ENCODE data around the gene CYP2F1. TPM values are rescaled to one million over a fixed set of nuclear protein-coding genes. Genes with fewer than 3 reads are reported as not detected.
A peak's percentile ranks its signal among the peaks of the same experiment; 100 is the strongest.

Gene CYP2F1
- total RNA-seq, 4 donors from 2014 or later: not detected

DNA sequence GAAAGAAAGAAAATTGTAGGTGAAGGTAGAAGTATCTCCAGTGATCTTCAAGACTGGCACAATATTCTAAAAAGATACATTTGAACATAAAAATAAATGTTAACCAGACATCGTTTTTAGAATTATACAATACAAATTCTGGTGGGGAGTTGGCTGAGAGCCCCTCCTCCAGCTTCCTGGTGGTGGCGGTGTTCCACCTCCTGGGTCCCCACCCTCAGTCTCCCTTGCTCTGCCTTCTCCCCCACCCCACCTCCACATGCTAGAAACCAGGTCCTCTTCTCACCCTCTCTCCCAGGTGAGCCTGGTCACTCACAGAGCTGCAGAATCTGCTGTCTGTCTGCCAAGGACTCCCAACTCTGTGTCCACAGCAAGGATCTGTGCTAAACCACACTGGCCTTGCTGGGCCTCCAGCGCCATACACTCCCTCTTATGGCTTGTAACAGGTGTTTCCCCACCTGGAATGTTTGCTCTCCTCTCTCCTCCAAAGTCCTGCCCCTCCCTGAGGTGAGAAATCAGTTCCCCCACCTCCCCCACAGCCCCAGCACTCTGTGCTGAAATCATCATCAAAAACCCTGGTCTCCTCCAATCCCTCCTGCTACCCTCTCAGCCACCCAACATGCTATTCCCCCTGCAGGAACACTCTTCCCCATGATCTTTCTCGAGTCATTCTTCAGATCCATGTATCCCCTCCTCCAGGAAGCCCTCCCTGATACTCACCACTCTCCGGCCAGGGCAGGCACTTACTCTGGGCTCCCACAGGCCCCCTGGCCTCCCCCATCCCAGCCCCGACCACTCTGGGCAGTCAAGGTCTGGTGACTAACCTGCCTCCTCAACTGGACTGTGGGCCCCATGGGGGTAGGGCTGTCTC is 58.3 kb downstream of the CYP2F1 start:
- TF ChIP-seq POLR2A (IDR thresholded peaks at IDR 0.05) (no peak), CTCF (IDR thresholded peaks at IDR 0.05) (no peak), EP300 (IDR thresholded peaks at IDR 0.05) (no peak)
- Histone ChIP-seq H3K27me3 (no peaks in the 10 kb centered on the region), H3K36me3 (no peaks in the 10 kb centered on the region), H3K27ac (no peak overlapping the region), H3K4me3 (no peak overlapping the region), H3K9me3 (no peaks in the 10 kb centered on the region), H3K4me1 (peaks cover 0 to 10% (median 7%) of the 10 kb centered on the region in 4 donors)
- WGBS, 2 donors: 68 to 69% methylated on average over 6 of the region's 6 CpGs
- DNase-seq (ENCODE audit: low spot score in 2 of 2): no peak

- no peak for DNase-seq (ENCODE audit: low spot score in 2 of 2)
- no peak overlapping the region for H3K27ac ChIP-seq
- H3K4me3 ChIP-seq: no peak overlapping the region
- TF ChIP-seq CTCF (IDR thresholded peaks at IDR 0.05) (no peak), POLR2A (IDR thresholded peaks at IDR 0.05) (no peak), EP300 (IDR thresholded peaks at IDR 0.05) (no peak)
- H3K36me3 ChIP-seq: no peaks in the 10 kb centered on the region
- no peaks in the 10 kb centered on the region for H3K9me3 ChIP-seq
- WGBS, 2 donors: 83% methylated on average over 15 of the region's 15 CpGs
- H3K4me1 ChIP-seq: peaks cover 0 to 10% (median 7%) of the 10 kb centered on the region in 4 donors
- no peaks in the 10 kb centered on the region for H3K27me3 ChIP-seq
These were observed 60.2 kb downstream of the CYP2F1 start for GRCh38 chr19:41174297-41174928.

- peak; percentile 24 to 53 for DNase-seq (ENCODE audit: low spot score in 2 of 2)
- H3K36me3 ChIP-seq: no peaks in the 10 kb centered on the region
- TF ChIP-seq EP300 (IDR thresholded peaks at IDR 0.05) (no peak), CTCF (IDR thresholded peaks at IDR 0.05) (no peak), POLR2A (IDR thresholded peaks at IDR 0.05) (no peak)
- no peak overlapping the region for H3K4me3 ChIP-seq
- H3K4me1 ChIP-seq: peaks cover 0 to 10% (median 7%) of the 10 kb centered on the region in 4 donors
- no peaks in the 10 kb centered on the region for H3K9me3 ChIP-seq
- no peaks in the 10 kb centered on the region for H3K27me3 ChIP-seq
- 29 to 32% methylated on average over 14 of the region's 14 CpGs for WGBS, 2 donors
- H3K27ac ChIP-seq: peak overlapping the region in 2 of 4 donors; percentile 30 to 45
These were observed 61.9 kb downstream of the CYP2F1 start for GRCh38 chr19:41175801-41176777.

Other genes starting within 250 kb of the CYP2F1 start
- gene CYP2A7, start 232.2 kb upstream of the CYP2F1 start, total RNA-seq: not detected
- not detected for gene CYP2B6, start 123.2 kb upstream of the CYP2F1 start, total RNA-seq
- not detected for gene CYP2A13, start 26.0 kb upstream of the CYP2F1 start, total RNA-seq
- gene CYP2S1, start 78.8 kb downstream of the CYP2F1 start, total RNA-seq: 1 to 10 TPM in 1 of 4 donors, under 1 TPM in 3; 0.42 to 1.4 (median 0.63) TPM
- 100 to 1,000 TPM in 1 of 4 donors, 10 to 100 TPM in 3; 72.0 to 110 (median 88.5) TPM for gene AXL, start 104.8 kb downstream of the CYP2F1 start, total RNA-seq
- 100 to 1,000 TPM; 136 to 163 (median 146) TPM for gene HNRNPUL1, start 149.9 kb downstream of the CYP2F1 start, total RNA-seq
- gene CCDC97, start 195.7 kb downstream of the CYP2F1 start, total RNA-seq: 10 to 100 TPM; 12.9 to 21.3 (median 15.0) TPM
- gene TGFB1, start 239.5 kb downstream of the CYP2F1 start, total RNA-seq: 10 to 100 TPM; 14.6 to 31.8 (median 23.9) TPM
- gene B9D2, start 249.7 kb downstream of the CYP2F1 start, total RNA-seq: 1 to 10 TPM in 3 of 4 donors, under 1 TPM in 1; 0.87 to 8.2 (median 3.6) TPM